Measurements from ENCODE around the gene RAPH1.

RAPH1 gene

DNA sequence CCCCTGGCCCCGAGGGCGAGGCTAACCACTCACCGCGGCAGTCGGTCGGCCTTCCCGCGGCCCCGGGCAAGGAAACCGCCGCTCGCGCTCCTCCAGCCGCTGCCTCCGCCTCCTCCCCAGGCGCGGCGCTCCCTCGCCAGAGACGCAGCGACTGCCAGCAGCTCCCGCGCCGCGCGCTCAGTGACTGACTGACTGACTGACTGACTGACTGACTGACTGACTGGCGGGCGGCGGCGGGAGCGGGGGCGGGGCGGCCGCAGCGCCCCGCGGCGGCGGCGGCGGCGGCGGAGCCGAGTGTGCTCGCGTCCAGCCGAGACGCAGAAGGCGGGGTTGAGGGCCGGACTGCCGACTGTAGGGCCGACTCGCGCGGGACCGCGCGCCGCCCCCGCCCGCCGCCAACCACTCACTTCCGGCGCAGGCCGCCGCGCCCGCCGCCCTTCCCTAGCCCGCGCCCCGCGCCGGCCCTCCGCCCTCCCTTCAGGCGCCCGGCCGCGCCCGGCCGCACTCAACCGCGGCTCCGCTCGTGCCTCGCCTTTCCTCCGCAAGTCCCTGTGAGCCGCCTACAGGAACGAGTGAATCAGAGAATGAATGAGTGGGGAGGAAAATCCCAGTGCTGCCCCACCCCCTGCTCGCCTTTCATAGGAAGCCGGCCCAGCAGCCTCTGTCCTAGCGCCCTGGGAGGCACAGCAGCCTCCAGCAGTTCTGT, at the start of gene RAPH1:
Gene RAPH1 (minus strand): TSS at position 224 of the 706 bp plus-strand sequence. CDS start 39,948 bp downstream, outside the sequence.
- DNase-seq (ENCODE audit: low read depth in 2 of 2): peak; percentile 43 to 59

DNA sequence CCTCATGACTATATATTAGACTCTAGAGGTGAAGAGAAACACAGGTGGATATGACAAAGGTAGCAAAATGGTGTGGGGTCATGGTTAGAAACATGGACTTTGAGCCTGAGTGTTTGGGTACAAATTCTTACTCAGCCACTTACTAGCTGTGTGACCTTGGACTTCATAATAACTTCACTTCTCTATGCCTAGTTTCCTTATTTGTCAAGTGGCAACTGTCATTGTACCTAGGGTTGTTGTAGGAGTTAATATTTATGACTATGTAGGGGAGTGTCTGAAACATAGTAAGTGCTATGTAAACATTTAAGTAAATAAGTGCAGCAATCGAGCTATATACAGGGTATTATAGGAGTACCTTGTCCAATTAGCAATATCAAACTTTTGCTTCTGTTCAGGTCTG, 49.7 kb upstream of the RAPH1 start:
- no peak for DNase-seq (ENCODE audit: low read depth in 2 of 2)

- DNase-seq (ENCODE audit: low read depth in 2 of 2): no peak
These were observed 48.6 kb upstream of the RAPH1 start for GRCh38 chr2:203583701-203584100.

DNA sequence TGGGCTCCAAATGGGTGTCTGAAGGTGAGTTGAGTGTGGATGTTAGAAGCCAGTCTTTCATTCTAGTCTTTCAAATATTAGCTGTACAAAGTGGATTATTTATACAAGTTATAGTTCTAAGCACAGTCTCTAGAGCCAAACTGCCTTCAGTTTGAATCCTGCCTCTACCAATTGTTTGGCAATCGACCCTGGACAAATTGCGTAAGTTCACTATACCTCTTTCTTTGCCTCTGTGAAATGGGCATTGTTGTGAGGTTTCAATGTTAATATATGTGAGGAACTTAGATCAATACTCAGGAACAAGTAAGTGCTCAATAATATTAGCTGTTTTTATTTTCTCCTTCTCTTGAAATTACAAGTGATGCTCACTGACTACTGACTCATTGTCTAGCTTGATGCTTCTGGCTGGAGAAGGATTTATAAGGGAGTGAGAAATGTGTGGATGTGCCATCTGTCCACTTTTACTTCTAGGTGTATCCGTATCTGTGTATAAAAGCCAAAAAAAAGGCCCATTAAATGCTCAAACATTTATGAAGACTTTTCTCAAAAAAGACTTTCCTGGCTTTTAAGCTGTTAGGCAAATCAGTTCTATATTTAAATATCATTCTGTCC, 48.1 kb upstream of the RAPH1 start:
- no peak for DNase-seq (ENCODE audit: low read depth in 2 of 2)

DNA sequence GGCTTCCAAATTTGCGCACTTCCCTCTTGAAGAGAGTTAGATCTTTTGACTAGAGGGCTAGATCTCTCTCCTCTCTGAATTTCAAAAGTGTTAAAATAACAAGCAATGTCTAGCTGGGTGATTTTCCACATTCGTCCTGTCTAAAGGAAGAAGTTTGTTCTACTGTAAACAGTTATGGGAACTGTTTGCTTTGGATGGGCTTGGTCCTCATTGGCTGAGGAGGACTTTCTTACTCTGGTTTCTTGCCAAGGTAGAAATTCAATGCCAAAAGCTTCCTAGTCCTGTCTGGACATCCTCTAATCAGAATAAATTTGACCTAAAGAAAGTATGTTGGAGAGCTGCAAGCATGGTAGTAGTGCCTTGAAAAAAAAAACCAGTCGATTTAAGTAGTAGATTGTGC, 47.4 kb upstream of the RAPH1 start:
- no peak for DNase-seq (ENCODE audit: low read depth in 2 of 2)

GRCh38 chr2:203580844-203581243, 45.7 kb upstream of the RAPH1 start:
- DNase-seq (ENCODE audit: low read depth in 2 of 2): no peak

GRCh38 chr2:203579730-203580129, 44.6 kb upstream of the RAPH1 start:
- no peak for DNase-seq (ENCODE audit: low read depth in 2 of 2)

DNA sequence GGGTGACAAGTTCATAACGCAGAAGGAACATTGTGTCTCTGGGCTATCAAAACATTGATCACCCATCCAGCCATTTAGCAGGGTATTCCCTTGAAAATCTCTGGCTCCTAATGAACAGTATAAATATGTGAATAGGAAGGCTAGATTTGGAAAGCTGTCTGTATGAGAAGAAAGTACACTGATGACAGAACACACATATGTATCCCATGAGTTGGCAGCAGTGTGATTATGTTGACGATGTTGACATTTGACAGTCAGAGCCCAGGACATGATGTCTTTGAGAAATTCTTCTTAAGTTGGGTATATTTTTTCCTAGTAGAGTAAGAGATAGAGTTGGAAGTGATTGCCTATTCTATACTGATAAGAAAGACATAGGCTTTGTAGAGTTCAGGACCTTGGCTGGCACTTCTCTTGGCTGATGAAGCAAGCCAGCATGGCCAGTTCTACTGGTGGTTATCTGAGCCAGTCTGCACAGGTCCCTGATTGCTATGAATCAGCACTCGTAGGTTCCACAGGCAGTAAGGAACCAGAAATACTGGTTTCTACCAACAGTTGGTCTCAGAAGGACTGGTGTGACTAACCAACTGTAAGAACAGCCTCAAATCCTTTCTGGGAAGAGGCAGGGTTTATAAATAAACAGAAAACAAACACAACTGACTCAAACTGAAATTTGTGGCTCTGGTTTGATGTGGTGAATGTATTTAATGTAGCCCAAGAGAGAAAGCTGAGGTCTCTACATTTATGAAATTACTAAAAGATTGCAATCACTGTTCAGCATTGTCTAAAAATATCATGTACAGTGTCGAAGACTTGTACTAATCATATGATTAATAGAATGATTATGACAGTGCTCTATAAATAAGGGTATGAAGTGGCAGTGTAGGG, 43.9 kb upstream of the RAPH1 start:
- DNase-seq (ENCODE audit: low read depth in 2 of 2): no peak

DNA sequence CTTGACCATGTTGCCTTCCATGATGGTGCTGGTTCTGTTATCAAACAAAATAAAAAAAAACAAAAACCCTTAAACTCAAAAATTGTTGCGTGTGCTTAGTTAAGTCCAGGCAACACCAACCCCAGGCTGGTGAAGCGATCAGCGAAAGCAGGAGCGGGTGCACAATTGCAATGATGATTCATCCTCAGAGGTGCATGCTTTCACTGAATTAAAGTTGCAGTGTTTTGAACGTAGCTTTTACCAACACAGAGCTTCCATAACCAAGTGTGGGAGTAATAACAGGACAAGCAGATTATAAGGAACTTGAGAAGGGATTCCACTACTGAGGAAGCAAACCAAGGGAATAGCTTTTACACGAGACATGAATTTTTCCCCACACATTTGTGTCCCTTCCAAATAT, 39.7 kb upstream of the RAPH1 start:
- DNase-seq (ENCODE audit: low read depth in 2 of 2): no peak

GRCh38 chr2:203572316-203572715, 37.2 kb upstream of the RAPH1 start:
- no peak for DNase-seq (ENCODE audit: low read depth in 2 of 2)

- DNase-seq (ENCODE audit: low read depth in 2 of 2): no peak
These were observed 34.7 kb upstream of the RAPH1 start for GRCh38 chr2:203569677-203570316.

- no peak for DNase-seq (ENCODE audit: low read depth in 2 of 2)
These were observed 32.6 kb upstream of the RAPH1 start for GRCh38 chr2:203567691-203568090.

- no peak for DNase-seq (ENCODE audit: low read depth in 2 of 2)
These were observed 31.1 kb upstream of the RAPH1 start for GRCh38 chr2:203566161-203566560.

GRCh38 chr2:203565076-203565475, 30.0 kb upstream of the RAPH1 start:
- DNase-seq (ENCODE audit: low read depth in 2 of 2): no peak

DNA sequence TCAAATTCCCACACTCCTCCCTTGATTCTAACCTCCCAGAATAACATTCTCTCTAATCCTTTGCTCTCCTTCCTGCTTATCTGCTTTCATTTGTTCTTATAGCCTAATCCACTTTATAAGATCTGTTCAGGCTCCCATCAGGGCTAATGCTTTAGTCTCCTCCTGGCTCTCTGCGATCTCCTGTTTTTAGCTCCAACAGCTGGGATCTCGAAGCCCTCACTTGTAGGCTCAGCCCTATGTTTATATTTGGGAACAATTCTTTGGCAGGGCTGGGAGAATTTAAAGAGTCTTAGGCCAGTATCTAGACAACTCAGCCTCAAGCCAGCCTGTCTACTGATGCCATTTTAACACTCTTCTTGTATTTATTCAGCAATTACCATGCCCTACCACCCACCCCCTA, 27.2 kb upstream of the RAPH1 start:
- no peak for DNase-seq (ENCODE audit: low read depth in 2 of 2)

GRCh38 chr2:203559641-203560040, 24.5 kb upstream of the RAPH1 start:
- no peak for DNase-seq (ENCODE audit: low read depth in 2 of 2)

DNA sequence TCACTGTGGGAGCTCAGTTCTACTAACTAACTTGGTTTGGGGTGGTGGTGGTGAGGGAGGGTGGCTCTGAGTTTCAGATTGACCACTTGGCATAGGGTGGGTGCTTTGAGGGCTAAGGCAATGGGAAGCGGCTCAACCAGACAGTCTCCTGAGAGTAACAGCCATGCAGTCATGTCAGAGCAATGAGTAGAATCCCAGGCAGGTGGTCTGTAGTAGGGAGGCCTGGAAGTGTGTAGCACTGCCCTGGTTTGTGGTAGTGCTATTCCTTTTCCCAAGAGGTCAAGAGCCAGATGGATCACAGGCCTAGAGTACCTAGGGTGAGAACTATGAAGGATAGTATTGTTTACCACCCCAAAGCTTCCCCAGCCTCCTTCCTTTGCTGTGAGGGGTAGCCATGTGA, 18.7 kb upstream of the RAPH1 start:
- no peak for DNase-seq (ENCODE audit: low read depth in 2 of 2)

DNA sequence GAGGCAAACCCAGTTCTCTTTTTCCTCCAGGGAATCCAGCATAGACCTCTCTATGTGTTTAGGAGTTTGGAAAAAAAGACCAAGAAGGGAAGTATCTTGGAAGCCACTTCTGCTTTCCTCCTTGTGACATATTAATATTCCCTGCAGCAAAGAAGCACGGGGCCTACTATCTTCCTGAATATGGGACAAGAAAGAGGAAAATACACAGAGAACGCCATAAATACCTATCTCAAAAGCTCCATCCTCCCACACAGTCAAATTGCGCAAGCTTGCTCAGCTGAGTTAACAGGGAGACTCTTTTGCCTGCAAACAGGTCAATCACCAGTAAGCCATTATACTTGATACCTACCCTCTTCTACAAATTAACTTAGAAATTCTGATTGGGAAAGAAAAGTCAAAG, 16.7 kb upstream of the RAPH1 start:
- DNase-seq (ENCODE audit: low read depth in 2 of 2): no peak

- DNase-seq (ENCODE audit: low read depth in 2 of 2): no peak
These were observed 15.2 kb upstream of the RAPH1 start for GRCh38 chr2:203550266-203550665.

GRCh38 chr2:203549406-203549805, 14.3 kb upstream of the RAPH1 start:
- no peak for DNase-seq (ENCODE audit: low read depth in 2 of 2)

GRCh38 chr2:203548887-203549286, 13.8 kb upstream of the RAPH1 start:
- DNase-seq (ENCODE audit: low read depth in 2 of 2): no peak

DNA sequence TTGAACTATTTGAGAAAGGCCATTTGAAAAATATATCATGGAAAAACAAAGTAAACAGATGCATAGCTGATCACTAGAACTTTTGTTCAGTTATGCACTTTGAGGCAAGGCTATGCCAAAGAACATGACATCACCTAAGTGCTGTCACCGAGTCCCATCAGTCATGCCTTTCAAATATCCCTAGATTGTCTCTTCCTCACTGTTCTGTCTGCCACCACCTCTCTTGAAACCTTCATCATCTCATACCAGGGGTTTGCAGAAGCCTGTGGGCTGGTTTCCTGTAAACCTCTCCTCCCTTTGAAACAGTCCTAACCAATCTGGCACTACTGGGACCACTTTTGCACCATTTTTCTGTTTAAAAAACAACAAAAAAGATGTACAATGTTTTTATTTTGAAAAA, 12.3 kb upstream of the RAPH1 start:
- no peak for DNase-seq (ENCODE audit: low read depth in 2 of 2)
